NCI-H1105 (cell line): ENCODE measurements around the gene TNF.
"Not testable (repeated sequence)": the region's sequence is repeated elsewhere in the genome, so short reads cannot be mapped to it uniquely, and the experiment has no call there.

ENCODE experiments used
- DNase-seq: peaks from one replicate; lab custom pipeline; 2025; lab: John Stamatoyannopoulos, UW

TNF gene

GRCh38 chr6:31588871-31589650, 13.7 kb downstream of the TNF start:
- DNase-seq, result no peak

GRCh38 chr6:31590691-31591090, 15.3 kb downstream of the TNF start:
- not testable (repeated sequence) for DNase-seq

- DNase-seq, result no peak
Measured at GRCh38 chr6:31592396-31592771, 17.0 kb downstream of the TNF start.

GRCh38 chr6:31597006-31597405, 21.6 kb downstream of the TNF start:
- peak; percentile 26 for DNase-seq

- no peak for DNase-seq
Measured at GRCh38 chr6:31607317-31607716, 32.0 kb downstream of the TNF start.

GRCh38 chr6:31609519-31610406, 34.4 kb downstream of the TNF start:
- peak; percentile 86 for DNase-seq

GRCh38 chr6:31610968-31611367, 35.6 kb downstream of the TNF start:
- DNase-seq, result no peak

- DNase-seq, result no peak
Measured at GRCh38 chr6:31614075-31614619, 38.8 kb downstream of the TNF start.

- DNase-seq, result no peak
Measured at GRCh38 chr6:31614684-31615578, 39.6 kb downstream of the TNF start, which contains the start of gene AIF1. Gene AIF1, plus strand, starts transcription at chr6:31615234. Its CDS starts 96 bp downstream, at chr6:31615330.

- DNase-seq, result no peak
Measured at GRCh38 chr6:31615748-31616147, 40.4 kb downstream of the TNF start.

- no peak for DNase-seq
Measured at GRCh38 chr6:31617010-31617409, 41.6 kb downstream of the TNF start.

- peak; percentile 99 for DNase-seq
Measured at GRCh38 chr6:31619805-31620585, 44.6 kb downstream of the TNF start.

GRCh38 chr6:31620586-31621319, 45.4 kb downstream of the TNF start, which contains the start of gene PRRC2A:
Gene PRRC2A, plus strand, starts transcription at chr6:31620715. Its CDS starts 2,075 bp downstream, at chr6:31622790.
- DNase-seq, result peak; percentile 75

- DNase-seq, result no peak
Measured at GRCh38 chr6:31621320-31621939, 46.1 kb downstream of the TNF start.

GRCh38 chr6:31621991-31622390, 46.6 kb downstream of the TNF start:
- no peak for DNase-seq

GRCh38 chr6:31622684-31623091, 47.3 kb downstream of the TNF start:
- no peak for DNase-seq

- DNase-seq, result no peak
Measured at GRCh38 chr6:31624070-31624469, 48.7 kb downstream of the TNF start.

- DNase-seq, result no peak
Measured at GRCh38 chr6:31626952-31627351, 51.6 kb downstream of the TNF start.

GRCh38 chr6:31627690-31628287, 52.4 kb downstream of the TNF start:
- no peak for DNase-seq
